H9 (cell line): ENCODE measurements around the gene WASHC2C. TPM values are rescaled to one million over a fixed set of nuclear protein-coding genes. Genes with fewer than 3 reads are reported as not detected.

Source experiments
- DNase-seq: peaks from one replicate; pipeline ENCODE4 v3.0.0-alpha.2; 2017
- H2AFZ ChIP-seq: one replicate; pipeline ENCODE4 v1.6.1; 2013; ENCODE audit warnings: mild to moderate bottlenecking, low read length, control low read depth, moderate library complexity
- H2AK5ac ChIP-seq: 2 replicates; pipeline ENCODE4 v1.6.1; 2013; ENCODE audit warnings: low read length, control low read depth, mixed read lengths; ENCODE audit not compliant: insufficient read length
- H2BK120ac ChIP-seq: one replicate; pipeline ENCODE4 v1.6.1; 2013; ENCODE audit warnings: low read depth, mild to moderate bottlenecking, low read length, control low read depth, inconsistent platforms; ENCODE audit not compliant: poor library complexity, severe bottlenecking
- H2BK12ac ChIP-seq: 2 replicates; pipeline ENCODE4 v1.6.1; 2013; ENCODE audit warnings: low read length, control low read depth, mixed read lengths, low read depth; ENCODE audit not compliant: insufficient read length
- H2BK15ac ChIP-seq: 2 replicates; pipeline ENCODE4 v1.6.1; 2013; ENCODE audit warnings: low read depth, low read length, control low read depth
- H2BK20ac ChIP-seq: one replicate; pipeline ENCODE4 v1.6.1; 2013; ENCODE audit warnings: low read depth, mild to moderate bottlenecking, low read length, control low read depth, inconsistent platforms; ENCODE audit not compliant: poor library complexity, severe bottlenecking
- H2BK5ac ChIP-seq: 2 replicates; pipeline ENCODE4 v1.6.1; 2013; ENCODE audit warnings: low read length, control low read depth, mixed read lengths; ENCODE audit not compliant: insufficient read length
- H3K14ac ChIP-seq: 2 replicates; pipeline ENCODE4 v1.6.1; 2013; ENCODE audit warnings: low read length, control low read depth; ENCODE audit not compliant: insufficient read depth
- H3K18ac ChIP-seq: 2 replicates; pipeline ENCODE4 v1.6.1; 2013; ENCODE audit warnings: low read depth, mild to moderate bottlenecking, mixed read lengths, low read length, control low read depth; ENCODE audit not compliant: insufficient read length
- H3K23ac ChIP-seq: 2 replicates; pipeline ENCODE4 v1.6.1; 2013; ENCODE audit warnings: low read length, control low read depth, mixed read lengths, low read depth; ENCODE audit not compliant: insufficient read length
- H3K23me2 ChIP-seq: 2 replicates; pipeline ENCODE4 v1.6.1; 2013; ENCODE audit warnings: low read depth, mild to moderate bottlenecking, mixed read lengths, low read length, control low read depth; ENCODE audit not compliant: insufficient read length, poor library complexity, severe bottlenecking
- H3K27ac ChIP-seq: 2 replicates; pipeline ENCODE4 v1.5.1; 2013; ENCODE audit warnings: low read length, control low read depth, mixed read lengths, low read depth; ENCODE audit not compliant: insufficient read length
- H3K27me3 ChIP-seq: 2 replicates; pipeline ENCODE4 v1.6.1; 2013; ENCODE audit warnings: low read length, control low read depth, inconsistent platforms; ENCODE audit not compliant: insufficient read depth
- H3K4ac ChIP-seq: 2 replicates; pipeline ENCODE4 v1.6.1; 2013; ENCODE audit warnings: low read depth, mild to moderate bottlenecking, control low read depth, inconsistent platforms, low read length, moderate library complexity
- H3K4me1 ChIP-seq: 2 replicates; pipeline ENCODE4 v1.6.1; 2013; ENCODE audit warnings: low read length, control low read depth, inconsistent platforms; ENCODE audit not compliant: insufficient read depth
- H3K4me2 ChIP-seq: 2 replicates; pipeline ENCODE4 v1.6.1; 2013; ENCODE audit warnings: low read length, control low read depth, mixed read lengths; ENCODE audit not compliant: insufficient read length, insufficient read depth
- H3K56ac ChIP-seq: 2 replicates; pipeline ENCODE4 v1.6.1; 2013; ENCODE audit warnings: low read depth, mild to moderate bottlenecking, mixed read lengths, low read length, control low read depth; ENCODE audit not compliant: insufficient read length
- H3K79me1 ChIP-seq: 2 replicates; pipeline ENCODE4 v1.6.1; 2013; ENCODE audit warnings: low read depth, mild to moderate bottlenecking, moderate library complexity, low read length, control low read depth, inconsistent platforms; ENCODE audit not compliant: insufficient read depth, poor library complexity, severe bottlenecking
- H3K79me2 ChIP-seq: 2 replicates; pipeline ENCODE4 v1.6.1; 2013; ENCODE audit warnings: low read length, control low read depth, inconsistent platforms; ENCODE audit not compliant: insufficient read depth
- H3K9ac ChIP-seq: 2 replicates; pipeline ENCODE4 v1.6.1; 2013; ENCODE audit warnings: low read length, control low read depth, mixed read lengths; ENCODE audit not compliant: insufficient read length; ENCODE audit errors: extremely low read depth
- H3K9me3 ChIP-seq: one replicate; pipeline ENCODE4 v1.6.1; 2013; ENCODE audit warnings: low read depth, low read length, inconsistent platforms; ENCODE audit not compliant: control insufficient read depth
- H3T11ph ChIP-seq: one replicate; pipeline ENCODE4 v1.6.1; 2013; ENCODE audit warnings: mild to moderate bottlenecking, low read length, control low read depth, inconsistent platforms
- H4K20me1 ChIP-seq: one replicate; pipeline ENCODE4 v1.6.1; 2013; ENCODE audit not compliant: control insufficient read depth, insufficient read length, insufficient read depth
- H4K5ac ChIP-seq: 2 replicates; pipeline ENCODE4 v1.6.1; 2013; ENCODE audit warnings: low read depth, mild to moderate bottlenecking, mixed read lengths, low read length, control low read depth; ENCODE audit not compliant: insufficient read length
- H4K8ac ChIP-seq: replicated peaks from 2 replicates; pipeline ENCODE4 v1.6.1; 2013; ENCODE audit warnings: low read length, control low read depth, mixed read lengths, low read depth; ENCODE audit not compliant: insufficient read length
- H4K91ac ChIP-seq: 2 replicates; pipeline ENCODE4 v1.6.1; 2013; ENCODE audit warnings: low read depth, mild to moderate bottlenecking, moderate library complexity, mixed read lengths, low read length, control low read depth; ENCODE audit not compliant: insufficient read length
- H3K27ac Mint-ChIP-seq, 3 experiments: 2 replicates in 2 of 3; 3 replicates in 1 of 3; pipeline ENCODE4 v1.8.0; 2020 to 2021; ENCODE audit warnings: mixed read lengths in 3 of 3, mild to moderate bottlenecking in 1 of 3, moderate library complexity in 1 of 3
- H3K27me3 Mint-ChIP-seq: 2 replicates; pipeline ENCODE4 v1.8.0; 2021; ENCODE audit warnings: low read depth, mild to moderate bottlenecking, moderate library complexity, mixed read lengths
- H3K36me3 Mint-ChIP-seq, 3 experiments: 2 replicates in 2 of 3; 3 replicates in 1 of 3; pipeline ENCODE4 v1.8.0; 2020 to 2021; ENCODE audit warnings: low read depth in 3 of 3, mixed read lengths in 3 of 3; ENCODE audit not compliant: insufficient read depth in 1 of 3
- H3K4me1 Mint-ChIP-seq, 2 experiments: 2 replicates each; pipeline ENCODE4 v1.8.0; 2020; ENCODE audit warnings: mixed read lengths in 2 of 2
- H3K4me3 Mint-ChIP-seq, 2 experiments: 2 replicates in 1 of 2; 3 replicates in 1 of 2; pipeline ENCODE4 v1.8.0; 2020 to 2021; ENCODE audit warnings: mild to moderate bottlenecking in 2 of 2, mixed read lengths in 2 of 2, moderate library complexity in 1 of 2
- H3K9me3 Mint-ChIP-seq, 2 experiments: 2 replicates in 1 of 2; 3 replicates in 1 of 2; pipeline ENCODE4 v1.8.0; 2020; ENCODE audit warnings: mild to moderate bottlenecking in 2 of 2, mixed read lengths in 2 of 2, moderate library complexity in 1 of 2
- WGBS: extraction: QIAGEN DNeasy Blood & Tissue Kit; methylation state at CpG from one replicate; pipeline ENCODE4 v1.1.7; 2013; ENCODE audit warnings: missing lambda C conversion rate, low lambda C conversion rate, mixed read lengths; ENCODE audit not compliant: insufficient read length; ENCODE audit errors: extremely low coverage; 5-methylcytosine and 5-hydroxymethylcytosine counted together
- total RNA-seq: library from RNA; stranded (reverse); gene quantifications from 2 replicates; pipeline ENCODE4 v1.2.1, GENCODE V29; 2021
- TF ChIP-seq, protein P1 (sequence below): fragments of 200-600 bp; sonication (generic); conservative IDR thresholded peaks from 3 replicates; pipeline ENCODE4 v1.8.0; 2021; ENCODE audit warnings: antibody characterized with exemption, mild to moderate bottlenecking

The WASHC2C gene
- total RNA-seq, 1 experiment from 2014 or later: 36.7 TPM

DNA sequence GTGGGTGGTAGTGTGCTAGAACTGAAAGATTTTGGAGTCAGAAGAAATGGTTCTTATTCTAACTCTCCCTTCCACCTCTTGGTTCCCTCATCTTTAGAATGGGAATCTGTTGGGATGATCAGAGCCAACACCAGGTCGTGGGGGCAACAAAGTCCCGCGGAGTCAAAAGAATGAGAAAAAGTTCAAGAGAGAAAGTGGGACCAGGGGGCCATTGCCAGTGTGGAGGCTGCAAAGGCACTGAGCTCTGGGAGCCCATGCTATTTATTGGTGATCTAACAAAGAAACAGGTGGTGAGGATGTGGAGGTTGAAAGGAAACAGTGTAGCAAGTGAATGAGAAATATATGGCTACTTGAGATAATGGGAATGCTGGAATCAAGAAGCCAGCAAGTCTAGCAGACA lies 90.8 kb downstream of the WASHC2C start:
- no CpG with 5 or more reads among the region's 3 CpGs for whole genome bisulfite sequencing
- TF ChIP-seq, protein P1, sequence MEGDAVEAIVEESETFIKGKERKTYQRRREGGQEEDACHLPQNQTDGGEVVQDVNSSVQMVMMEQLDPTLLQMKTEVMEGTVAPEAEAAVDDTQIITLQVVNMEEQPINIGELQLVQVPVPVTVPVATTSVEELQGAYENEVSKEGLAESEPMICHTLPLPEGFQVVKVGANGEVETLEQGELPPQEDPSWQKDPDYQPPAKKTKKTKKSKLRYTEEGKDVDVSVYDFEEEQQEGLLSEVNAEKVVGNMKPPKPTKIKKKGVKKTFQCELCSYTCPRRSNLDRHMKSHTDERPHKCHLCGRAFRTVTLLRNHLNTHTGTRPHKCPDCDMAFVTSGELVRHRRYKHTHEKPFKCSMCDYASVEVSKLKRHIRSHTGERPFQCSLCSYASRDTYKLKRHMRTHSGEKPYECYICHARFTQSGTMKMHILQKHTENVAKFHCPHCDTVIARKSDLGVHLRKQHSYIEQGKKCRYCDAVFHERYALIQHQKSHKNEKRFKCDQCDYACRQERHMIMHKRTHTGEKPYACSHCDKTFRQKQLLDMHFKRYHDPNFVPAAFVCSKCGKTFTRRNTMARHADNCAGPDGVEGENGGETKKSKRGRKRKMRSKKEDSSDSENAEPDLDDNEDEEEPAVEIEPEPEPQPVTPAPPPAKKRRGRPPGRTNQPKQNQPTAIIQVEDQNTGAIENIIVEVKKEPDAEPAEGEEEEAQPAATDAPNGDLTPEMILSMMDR: no peak
- Histone ChIP-seq H4K20me1 (no peaks in the 10 kb centered on the region), H3T11ph (no peak overlapping the region), H3K23me2 (no peaks in the 10 kb centered on the region), H3K9ac (no peak overlapping the region), H3K14ac (no peak overlapping the region), H2BK20ac (no peak overlapping the region), H3K23ac (no peak overlapping the region), H4K8ac (no peak overlapping the region), H4K91ac (no peak overlapping the region), H3K4me2 (no peak overlapping the region), H4K5ac (no peak overlapping the region), H3K79me1 (no peaks in the 10 kb centered on the region), H2BK12ac (no peak overlapping the region), H2AFZ (no peak overlapping the region), H3K9me3 (no peaks in the 10 kb centered on the region), H3K27ac (no peak overlapping the region), H2BK5ac (no peak overlapping the region), H2AK5ac (no peak overlapping the region), H3K4ac (no peak overlapping the region), H2BK15ac (no peak overlapping the region), H3K56ac (no peak overlapping the region), H3K4me1 (no peaks in the 10 kb centered on the region), H3K27me3 (no peaks in the 10 kb centered on the region), H3K79me2 (no peaks in the 10 kb centered on the region), H2BK120ac (no peak overlapping the region), H3K18ac (no peak overlapping the region)
- no peak for DNase-seq
- Mint-ChIP-seq H3K9me3 (peaks cover 12 to 14% of the 10 kb centered on the region in 2 experiments; a peak in 4 of 5 replicates), H3K4me3 (no peak overlapping the region; a peak in 1 of 5 replicates), H3K27me3 (peaks cover 3% of the 10 kb centered on the region; the same call in 1 of the 2 replicates), H3K27ac (peak overlapping the region in 1 of 3 experiments; percentile 68; a peak in 1 of 7 replicates), H3K36me3 (peaks cover 2 to 7% (median 6%) of the 10 kb centered on the region in 3 experiments; a peak in 3 of 7 replicates), H3K4me1 (peaks cover 0 to 3% of the 10 kb centered on the region in 2 experiments; a peak in 1 of 4 replicates)
